Bronchial epithelial cell (primary cell): Measurements from ENCODE around the gene NKX6-1. TPM values are rescaled to one million over a fixed set of nuclear protein-coding genes. Genes with fewer than 3 reads are reported as not detected.

Experiments used
- DNase-seq: peaks from one replicate; pipeline ENCODE4 v3.0.0-alpha.2; 2010; ENCODE audit warnings: low read depth
- FAIRE-seq: peaks from 2 replicates; lab custom pipeline; 2011; peaks lifted over from hg19 to GRCh38; lab: Jason Lieb, UNC
- H3K27me3 ChIP-seq: 2 replicates; pipeline ENCODE4 v1.5.1; 2011; ENCODE audit warnings: low read length; ENCODE audit not compliant: control insufficient read depth, insufficient read depth
- H3K36me3 ChIP-seq: 2 replicates; pipeline ENCODE4 v1.5.1; 2011; ENCODE audit warnings: low read length; ENCODE audit not compliant: control insufficient read depth, insufficient read depth
- H3K4me3 ChIP-seq: 2 replicates; pipeline ENCODE4 v1.5.1; 2011; ENCODE audit warnings: mild to moderate bottlenecking, low read depth, low read length, control low read depth
- total RNA-seq: library from RNA; depleted of rRNA; stranded (reverse); fragments of >200 nt; gene quantifications from 2 replicates; pipeline ENCODE4 v1.2.1, GENCODE V29; 2014
- TF ChIP-seq, protein P1 (sequence below): IDR thresholded peaks from 2 replicates; pipeline ENCODE4 v1.5.1; 2011; ENCODE audit warnings: mild to moderate bottlenecking, moderate library complexity, low read length, control low read depth, inconsistent platforms; ENCODE audit not compliant: insufficient read depth, severe bottlenecking

The NKX6-1 gene
- total RNA-seq, 1 donor from 2014 or later = not detected

DNA sequence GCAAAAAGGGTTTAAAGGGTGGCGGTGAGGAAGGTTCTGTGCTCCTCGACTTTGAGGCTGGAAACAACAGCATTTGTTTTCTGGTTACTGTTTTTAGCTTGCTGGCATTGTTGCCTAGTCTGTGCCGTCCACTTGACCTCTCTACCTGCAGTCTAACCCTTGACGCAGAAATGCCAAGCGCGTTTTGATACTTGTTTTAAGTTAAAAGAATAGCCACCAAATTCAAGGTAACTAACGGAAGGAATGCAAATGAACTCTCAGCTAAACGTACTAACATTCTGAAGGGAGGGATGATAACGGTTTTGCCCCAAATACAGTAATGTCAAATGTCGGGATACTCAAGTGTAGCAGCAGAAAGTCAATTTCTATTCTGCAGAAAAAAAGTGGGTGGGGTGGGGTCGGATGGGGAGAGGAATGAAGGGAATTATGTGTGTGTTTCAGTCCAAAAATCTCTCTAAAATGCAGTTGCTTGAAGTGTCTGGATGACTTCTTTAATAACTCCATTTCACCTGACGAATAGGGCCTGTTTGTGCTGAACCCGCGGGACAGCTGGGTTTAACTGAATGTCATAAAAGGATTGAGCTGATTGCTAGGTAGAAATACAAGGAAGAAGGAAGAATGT lies 3.4 kb upstream of the NKX6-1 start:
- no peak for FAIRE-seq
- peaks cover 56% of the 10 kb centered on the region for H3K27me3 ChIP-seq
- H3K4me3 ChIP-seq = no peak overlapping the region
- no peak for DNase-seq
- no peaks in the 10 kb centered on the region for H3K36me3 ChIP-seq
- TF ChIP-seq, protein P1, sequence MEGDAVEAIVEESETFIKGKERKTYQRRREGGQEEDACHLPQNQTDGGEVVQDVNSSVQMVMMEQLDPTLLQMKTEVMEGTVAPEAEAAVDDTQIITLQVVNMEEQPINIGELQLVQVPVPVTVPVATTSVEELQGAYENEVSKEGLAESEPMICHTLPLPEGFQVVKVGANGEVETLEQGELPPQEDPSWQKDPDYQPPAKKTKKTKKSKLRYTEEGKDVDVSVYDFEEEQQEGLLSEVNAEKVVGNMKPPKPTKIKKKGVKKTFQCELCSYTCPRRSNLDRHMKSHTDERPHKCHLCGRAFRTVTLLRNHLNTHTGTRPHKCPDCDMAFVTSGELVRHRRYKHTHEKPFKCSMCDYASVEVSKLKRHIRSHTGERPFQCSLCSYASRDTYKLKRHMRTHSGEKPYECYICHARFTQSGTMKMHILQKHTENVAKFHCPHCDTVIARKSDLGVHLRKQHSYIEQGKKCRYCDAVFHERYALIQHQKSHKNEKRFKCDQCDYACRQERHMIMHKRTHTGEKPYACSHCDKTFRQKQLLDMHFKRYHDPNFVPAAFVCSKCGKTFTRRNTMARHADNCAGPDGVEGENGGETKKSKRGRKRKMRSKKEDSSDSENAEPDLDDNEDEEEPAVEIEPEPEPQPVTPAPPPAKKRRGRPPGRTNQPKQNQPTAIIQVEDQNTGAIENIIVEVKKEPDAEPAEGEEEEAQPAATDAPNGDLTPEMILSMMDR = no peak

DNA sequence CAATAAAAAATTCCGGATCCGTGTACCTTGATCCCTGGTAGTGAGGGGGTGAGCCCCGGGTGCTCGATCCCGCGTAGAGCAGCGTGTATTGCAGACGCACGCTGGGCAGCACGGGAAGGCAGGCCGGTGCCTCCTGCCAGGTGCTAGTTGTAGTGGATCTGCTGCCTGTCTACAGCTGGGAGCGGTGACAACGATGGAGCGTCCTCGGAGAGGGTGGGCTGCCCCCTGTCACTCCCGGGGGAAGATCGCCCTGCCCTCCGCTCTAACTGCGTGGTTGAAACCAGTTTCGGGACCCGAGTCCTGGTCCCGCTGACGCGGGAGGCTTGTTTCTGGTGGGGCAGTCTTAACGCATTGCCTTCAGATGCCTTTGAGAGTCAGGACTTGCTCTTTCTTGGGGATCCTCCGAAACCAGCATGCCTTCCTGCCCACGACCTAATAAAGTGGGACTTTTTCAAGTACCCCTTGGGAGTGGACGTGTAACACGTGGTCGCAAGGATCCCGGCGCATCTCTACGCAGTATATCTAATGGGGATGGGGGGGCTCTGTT lies 2.7 kb upstream of the NKX6-1 start:
- DNase-seq (no peak), FAIRE-seq (no peak)
- TF ChIP-seq, protein P1 = no peak
- Histone ChIP-seq H3K27me3 (peaks cover 62% of the 10 kb centered on the region), H3K36me3 (no peaks in the 10 kb centered on the region), H3K4me3 (no peak overlapping the region)

DNA sequence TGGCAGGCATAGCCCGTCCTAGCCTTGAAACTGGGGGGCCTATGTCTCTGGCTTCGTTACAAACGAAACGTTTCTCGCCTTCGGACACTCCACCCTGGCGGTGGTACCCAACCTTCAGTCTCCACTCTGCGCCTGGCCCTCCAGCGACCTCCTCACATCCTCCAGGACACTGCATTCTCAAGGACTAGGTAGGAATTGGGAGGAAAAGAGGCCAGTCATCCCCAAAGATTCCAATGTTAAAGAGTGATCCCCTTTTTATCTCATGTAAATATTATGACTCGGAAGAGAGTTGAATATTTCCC lies 2.1 kb upstream of the NKX6-1 start:
- no peak overlapping the region for H3K4me3 ChIP-seq
- TF ChIP-seq, protein P1 = no peak
- FAIRE-seq (no peak), DNase-seq (no peak)
- no peaks in the 10 kb centered on the region for H3K36me3 ChIP-seq
- peaks cover 68% of the 10 kb centered on the region for H3K27me3 ChIP-seq

DNA sequence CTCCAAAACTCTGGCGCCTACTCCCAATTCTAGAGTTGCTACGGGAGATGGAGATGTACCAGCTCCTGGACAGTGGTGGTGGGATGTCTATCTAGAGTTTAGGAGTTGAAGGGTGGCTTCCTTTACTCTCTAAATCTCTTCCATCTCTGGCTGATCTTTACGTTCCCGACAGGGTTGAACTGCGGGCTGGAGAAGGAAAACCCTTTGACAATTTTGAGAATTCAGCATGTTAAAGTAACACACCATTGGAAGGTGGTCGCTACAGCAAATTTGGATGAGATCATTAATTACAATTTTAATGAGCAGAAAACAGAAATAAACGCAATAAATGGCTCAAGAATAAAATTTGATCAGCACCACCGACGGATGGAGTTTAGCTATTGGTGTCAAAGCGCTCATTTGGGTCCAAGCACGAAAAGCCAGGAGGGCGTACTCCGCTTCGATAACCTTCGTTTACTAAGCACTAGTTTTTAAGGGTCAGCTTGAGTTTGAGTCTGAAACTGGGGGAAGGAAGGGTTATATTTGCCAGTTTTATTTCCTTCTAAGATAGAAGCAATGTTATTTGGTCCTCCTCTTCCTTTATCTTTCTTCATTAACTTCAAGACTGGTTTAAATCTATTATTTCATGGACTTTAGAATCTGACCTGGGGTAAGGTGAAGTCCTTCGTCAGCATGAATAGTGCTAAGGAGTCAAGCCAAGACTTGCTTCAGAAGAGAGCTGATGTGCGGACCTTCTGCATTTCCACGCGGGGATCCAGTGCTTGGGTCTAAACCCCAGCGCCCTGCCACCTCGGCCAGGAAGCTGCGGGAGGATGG lies 1.5 kb upstream of the NKX6-1 start:
- TF ChIP-seq, protein P1 = no peak
- FAIRE-seq (no peak), DNase-seq (no peak)
- H3K36me3 ChIP-seq = no peaks in the 10 kb centered on the region
- H3K4me3 ChIP-seq = no peak overlapping the region
- peaks cover 73% of the 10 kb centered on the region for H3K27me3 ChIP-seq

DNA sequence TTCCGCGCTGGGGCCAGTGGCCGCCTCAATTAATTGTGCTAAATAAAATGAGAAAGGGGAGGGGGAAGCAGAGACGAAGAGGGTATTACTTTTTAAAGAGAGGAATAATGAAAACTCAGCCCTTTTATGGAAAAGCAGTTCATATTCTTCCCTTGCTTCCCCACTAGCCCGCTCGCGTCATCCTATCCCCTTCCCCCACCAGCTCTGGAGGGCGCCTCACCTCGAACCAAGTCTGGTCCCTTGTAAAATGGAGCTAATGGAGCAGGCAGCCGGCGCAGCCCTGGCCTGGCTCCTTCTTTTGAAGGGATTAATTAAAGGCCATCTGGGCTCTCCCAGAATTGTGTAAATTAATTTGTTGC lies 511 bp upstream of the NKX6-1 start:
- TF ChIP-seq, protein P1 = no peak
- no peak for FAIRE-seq
- no peaks in the 10 kb centered on the region for H3K36me3 ChIP-seq
- no peak overlapping the region for H3K4me3 ChIP-seq
- peaks cover 79% of the 10 kb centered on the region for H3K27me3 ChIP-seq
- no peak for DNase-seq
